GM20000 (cell line): ENCODE results near the gene RPS3A.

ENCODE experiments used
- DNase-seq: peaks from one replicate; pipeline ENCODE4 v3.0.0; 2012; ENCODE audit warnings: low spot score
- CTCF ChIP-seq: IDR thresholded peaks from 2 replicates; pipeline ENCODE4 v1.5.1; 2012; ENCODE audit warnings: mild to moderate bottlenecking, control low read depth; ENCODE audit errors: extremely low read depth, missing control alignments

Gene RPS3A

GRCh38 chr4:151143162-151143561 is 43.7 kb downstream of the RPS3A start:
- no peak for TF ChIP-seq CTCF
- DNase-seq: no peak

GRCh38 chr4:151143811-151144210 is 44.4 kb downstream of the RPS3A start:
- DNase-seq: no peak
- TF ChIP-seq CTCF: no peak

- TF ChIP-seq CTCF: no peak
- no peak for DNase-seq
Measured at GRCh38 chr4:151144329-151145072, 45.1 kb downstream of the RPS3A start.

GRCh38 chr4:151147000-151147399 is 47.6 kb downstream of the RPS3A start:
- TF ChIP-seq CTCF: no peak
- DNase-seq: no peak

GRCh38 chr4:151148261-151148660 is 48.8 kb downstream of the RPS3A start:
- no peak for TF ChIP-seq CTCF
- DNase-seq: no peak

- TF ChIP-seq CTCF: no peak
Measured at GRCh38 chr4:151150821-151151580, 51.6 kb downstream of the RPS3A start.

GRCh38 chr4:151152028-151152427 is 52.6 kb downstream of the RPS3A start:
- DNase-seq: no peak
- no peak for TF ChIP-seq CTCF

More at GRCh38 chr4:151150821-151151580, 51.6 kb downstream of the RPS3A start:
- DNase-seq: no peak
